Myocyte (in vitro differentiated cells): ENCODE results near the gene PYHIN1. TPM values are rescaled to one million over a fixed set of nuclear protein-coding genes. Genes with fewer than 3 reads are reported as not detected.
A peak's percentile ranks its signal among the peaks of the same experiment; 100 is the strongest.
"Not testable (repeated sequence)": the region's sequence is repeated elsewhere in the genome, so short reads cannot be mapped to it uniquely, and the experiment has no call there.

Source experiments
- DNase-seq: peaks from one replicate; pipeline ENCODE4 v3.0.0-alpha.2; 2012; ENCODE audit warnings: low read depth
- total RNA-seq: library from RNA; depleted of rRNA; stranded (reverse); fragments of >200 nt; gene quantifications from 2 replicates; pipeline ENCODE4 v1.2.3, GENCODE V29; 2014

PYHIN1 gene
- total RNA-seq, 1 donor from 2014 or later = not detected

GRCh38 chr1:158979229-158979628, 47.9 kb downstream of the PYHIN1 start:
- DNase-seq = no peak

- no peak for DNase-seq
Observed at GRCh38 chr1:158983235-158983634, 51.9 kb downstream of the PYHIN1 start.

- no peak for DNase-seq
Observed at GRCh38 chr1:158984386-158984785, 53.0 kb downstream of the PYHIN1 start.

GRCh38 chr1:158989424-158989823, 58.1 kb downstream of the PYHIN1 start:
- no peak for DNase-seq

GRCh38 chr1:158992787-158993312, 61.5 kb downstream of the PYHIN1 start:
- no peak for DNase-seq

- no peak for DNase-seq
Observed at GRCh38 chr1:158996998-158997397, 65.6 kb downstream of the PYHIN1 start.

- no peak for DNase-seq
Observed at GRCh38 chr1:158998037-158998780, 66.9 kb downstream of the PYHIN1 start.

- peak; percentile 75 for DNase-seq
Observed at GRCh38 chr1:158998781-158999161, 67.4 kb downstream of the PYHIN1 start.

- DNase-seq = peak; percentile 96
Observed at GRCh38 chr1:158999316-159000069, 68.1 kb downstream of the PYHIN1 start.

GRCh38 chr1:159000070-159000409, 68.7 kb downstream of the PYHIN1 start:
- no peak for DNase-seq

- peak; percentile 96 for DNase-seq
Observed at GRCh38 chr1:159000625-159001024, 69.3 kb downstream of the PYHIN1 start.

GRCh38 chr1:159005161-159005560, 73.8 kb downstream of the PYHIN1 start:
- no peak for DNase-seq

GRCh38 chr1:159005676-159006075, 74.3 kb downstream of the PYHIN1 start:
- no peak for DNase-seq

- DNase-seq = not testable (repeated sequence)
Observed at GRCh38 chr1:159006210-159006807, 75.0 kb downstream of the PYHIN1 start.

- DNase-seq = no peak
Observed at GRCh38 chr1:159007726-159008125, 76.4 kb downstream of the PYHIN1 start.

- DNase-seq = peak; percentile 33
Observed at GRCh38 chr1:159008744-159009188, 77.4 kb downstream of the PYHIN1 start.

- no peak for DNase-seq
Observed at GRCh38 chr1:159009287-159009686, 77.9 kb downstream of the PYHIN1 start.

- peak; percentile 86 for DNase-seq
Observed at GRCh38 chr1:159009704-159010361, 78.5 kb downstream of the PYHIN1 start, which contains the start of gene IFI16. Gene IFI16 (plus strand): TSS chr1:159009907. CDS start chr1:159014681, 4,774 bp downstream.

GRCh38 chr1:159010391-159010790, 79.0 kb downstream of the PYHIN1 start:
- no peak for DNase-seq

GRCh38 chr1:159011001-159011400, 79.6 kb downstream of the PYHIN1 start:
- not testable (repeated sequence) for DNase-seq

GRCh38 chr1:159011751-159012150, 80.4 kb downstream of the PYHIN1 start:
- no peak for DNase-seq
